ENCODE measurements around the gene CYTH2. TPM values are rescaled to one million over a fixed set of nuclear protein-coding genes. Genes with fewer than 3 reads are reported as not detected.

Gene CYTH2
- total RNA-seq, 1 donor from 2014 or later: 139 TPM

DNA sequence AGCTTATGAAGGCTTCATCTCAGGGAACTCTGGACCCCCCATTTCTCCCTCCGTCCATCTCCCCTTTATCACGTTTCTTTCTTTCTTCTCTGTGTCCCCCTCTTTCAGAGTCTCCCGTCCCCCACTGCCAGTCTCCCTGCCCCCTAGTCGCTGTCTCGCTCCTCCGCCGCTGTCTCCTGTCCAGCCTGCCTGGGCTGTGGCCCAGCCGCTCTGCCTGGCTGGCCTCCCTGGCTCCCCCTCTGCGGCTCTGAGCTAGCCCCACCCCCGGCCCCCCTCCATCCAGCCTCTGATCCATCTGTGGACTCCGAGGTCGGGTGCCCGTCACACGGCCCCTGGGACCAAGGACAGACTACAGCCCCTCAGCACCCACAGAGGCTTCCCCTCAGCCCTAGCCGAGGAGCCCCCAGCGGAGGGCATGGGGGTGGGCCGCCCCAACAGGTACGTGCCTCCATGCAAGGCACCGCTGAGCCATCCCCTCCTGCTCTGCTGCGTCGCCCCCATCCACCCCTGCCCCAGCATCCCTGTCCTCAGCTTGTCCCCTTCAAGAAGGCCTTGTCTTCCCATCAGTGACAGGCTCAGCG, 14.9 kb upstream of the CYTH2 start:
- TF ChIP-seq, protein P1, sequence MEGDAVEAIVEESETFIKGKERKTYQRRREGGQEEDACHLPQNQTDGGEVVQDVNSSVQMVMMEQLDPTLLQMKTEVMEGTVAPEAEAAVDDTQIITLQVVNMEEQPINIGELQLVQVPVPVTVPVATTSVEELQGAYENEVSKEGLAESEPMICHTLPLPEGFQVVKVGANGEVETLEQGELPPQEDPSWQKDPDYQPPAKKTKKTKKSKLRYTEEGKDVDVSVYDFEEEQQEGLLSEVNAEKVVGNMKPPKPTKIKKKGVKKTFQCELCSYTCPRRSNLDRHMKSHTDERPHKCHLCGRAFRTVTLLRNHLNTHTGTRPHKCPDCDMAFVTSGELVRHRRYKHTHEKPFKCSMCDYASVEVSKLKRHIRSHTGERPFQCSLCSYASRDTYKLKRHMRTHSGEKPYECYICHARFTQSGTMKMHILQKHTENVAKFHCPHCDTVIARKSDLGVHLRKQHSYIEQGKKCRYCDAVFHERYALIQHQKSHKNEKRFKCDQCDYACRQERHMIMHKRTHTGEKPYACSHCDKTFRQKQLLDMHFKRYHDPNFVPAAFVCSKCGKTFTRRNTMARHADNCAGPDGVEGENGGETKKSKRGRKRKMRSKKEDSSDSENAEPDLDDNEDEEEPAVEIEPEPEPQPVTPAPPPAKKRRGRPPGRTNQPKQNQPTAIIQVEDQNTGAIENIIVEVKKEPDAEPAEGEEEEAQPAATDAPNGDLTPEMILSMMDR (conservative IDR thresholded peaks at IDR 0.05): no peak
- H3K36me3 Mint-ChIP-seq: peaks cover 6% of the 10 kb centered on the region
- H3K4me1 Mint-ChIP-seq (ENCODE audit: unreplicated experiment): no peaks in the 10 kb centered on the region
- no peak overlapping the region for H3K4me3 Mint-ChIP-seq
- H3K27ac Mint-ChIP-seq: peak overlapping the region; percentile 48
- H3K27me3 Mint-ChIP-seq: no peaks in the 10 kb centered on the region
- no peak for DNase-seq (ENCODE audit: extremely low spot score, unreplicated experiment)
- H3K9me3 Mint-ChIP-seq: no peaks in the 10 kb centered on the region

DNA sequence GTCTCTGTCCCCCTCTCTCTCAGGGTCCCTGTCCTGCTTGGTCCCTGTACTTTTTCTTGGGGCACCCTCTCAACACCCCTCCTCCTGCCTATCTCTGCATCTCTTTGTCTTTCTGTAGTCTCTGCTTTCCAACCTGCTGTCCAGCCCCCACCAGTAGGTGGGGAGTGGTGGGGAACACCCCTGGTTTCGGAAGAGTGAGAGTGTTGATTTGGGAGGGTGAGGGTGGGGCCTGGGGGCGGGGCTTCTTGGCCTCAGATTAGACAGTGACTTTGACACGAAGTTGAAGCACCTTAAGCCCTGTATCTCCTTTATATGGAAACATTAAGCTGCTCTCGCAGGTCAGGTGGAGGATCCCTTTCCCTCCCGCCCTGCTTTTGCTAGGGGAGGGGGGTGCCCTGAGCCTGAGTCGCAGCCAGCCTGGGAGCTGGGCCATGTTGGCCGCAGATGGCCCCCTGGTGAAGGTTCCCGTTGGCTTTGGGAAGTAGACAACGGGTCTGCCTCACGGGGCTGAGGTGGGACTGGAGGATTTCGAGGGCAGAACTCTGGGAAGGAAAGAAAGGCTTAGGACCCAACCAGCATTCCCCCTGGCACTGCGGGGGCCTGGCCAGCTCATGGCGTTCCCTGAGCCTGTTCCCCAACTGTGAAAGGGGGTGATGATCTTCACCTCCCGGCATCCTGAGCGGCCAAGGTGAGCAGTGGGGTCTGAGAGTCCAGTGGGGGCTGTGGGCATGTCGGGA, 13.8 kb upstream of the CYTH2 start, which contains the start of gene KCNJ14:
Gene KCNJ14, plus strand, starts transcription at position 404 of the 737 bp plus-strand sequence. CDS start 6,151 bp downstream, outside the sequence.
- no peak within 1 kb of the TSS for H3K4me3 Mint-ChIP-seq
- H3K27me3 Mint-ChIP-seq: no peaks in the 10 kb centered on the region
- no peak for DNase-seq (ENCODE audit: extremely low spot score, unreplicated experiment)
- peaks cover 6% of the 10 kb centered on the region for H3K36me3 Mint-ChIP-seq
- TF ChIP-seq, protein P1 (conservative IDR thresholded peaks at IDR 0.05): no peak
- H3K4me1 Mint-ChIP-seq (ENCODE audit: unreplicated experiment): no peaks in the 10 kb centered on the region
- no peaks in the 10 kb centered on the region for H3K9me3 Mint-ChIP-seq
- H3K27ac Mint-ChIP-seq: peak within 1 kb of the TSS; percentile 48

DNA sequence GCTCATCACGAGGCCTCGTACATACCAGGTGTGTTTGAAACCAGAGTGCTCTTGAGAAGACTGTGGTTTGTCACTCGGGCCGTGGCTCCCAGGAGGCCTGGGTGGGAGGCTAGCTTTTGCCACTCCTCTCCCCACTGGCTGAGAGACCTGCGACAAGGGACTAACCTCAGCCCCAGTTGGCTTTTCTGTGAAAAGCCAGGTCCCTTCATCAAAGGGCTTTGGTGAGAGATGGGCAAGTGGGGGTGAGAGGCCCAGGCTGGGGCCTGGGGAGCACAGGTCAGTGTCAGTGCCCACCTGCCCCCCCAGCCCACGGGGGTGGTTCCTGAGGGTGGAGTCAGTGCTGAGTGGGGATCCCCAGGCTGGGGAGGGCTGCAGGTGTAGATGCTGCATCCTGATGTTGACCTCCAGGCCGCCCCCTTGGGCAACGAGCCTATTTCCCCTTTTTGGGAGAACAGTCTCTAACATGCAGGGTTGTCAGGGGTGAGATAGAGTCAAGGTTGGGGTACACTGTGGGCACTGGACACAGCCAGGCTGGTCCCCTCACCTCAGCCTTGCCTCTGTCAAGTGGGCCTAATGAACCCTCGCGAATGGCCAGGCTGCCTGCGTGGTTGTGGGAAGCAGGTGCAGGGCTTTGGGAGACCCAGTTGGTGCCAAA, 13.1 kb upstream of the CYTH2 start:
- Mint-ChIP-seq H3K27me3 (no peaks in the 10 kb centered on the region), H3K27ac (no peak overlapping the region), H3K9me3 (no peaks in the 10 kb centered on the region), H3K4me1 (ENCODE audit: unreplicated experiment) (no peaks in the 10 kb centered on the region), H3K4me3 (no peak overlapping the region), H3K36me3 (peaks cover 6% of the 10 kb centered on the region)
- DNase-seq (ENCODE audit: extremely low spot score, unreplicated experiment): no peak
- TF ChIP-seq, protein P1 (conservative IDR thresholded peaks at IDR 0.05): no peak

DNA sequence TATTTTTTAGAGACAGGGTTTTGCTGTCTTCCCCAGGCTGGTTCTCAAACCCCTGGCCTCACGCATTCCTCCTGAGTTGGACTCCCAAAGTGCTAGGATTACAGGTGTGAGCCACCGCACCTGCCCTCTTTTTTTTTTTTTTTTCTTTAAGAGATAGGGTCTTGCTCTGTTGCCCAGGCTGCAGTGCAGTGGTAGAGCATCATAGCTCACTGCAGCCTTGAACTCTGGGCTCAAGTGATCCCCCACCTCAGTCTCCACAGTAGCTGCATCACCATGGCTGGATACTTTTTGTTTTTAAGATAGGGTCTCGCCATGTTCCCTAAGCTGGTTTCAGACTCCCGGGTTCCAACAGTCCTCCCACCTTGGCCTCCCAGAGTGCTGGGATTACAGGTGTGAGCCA, 12.3 kb upstream of the CYTH2 start:
- Mint-ChIP-seq H3K36me3 (peaks cover 6% of the 10 kb centered on the region), H3K4me3 (no peak overlapping the region), H3K9me3 (no peaks in the 10 kb centered on the region), H3K27me3 (no peaks in the 10 kb centered on the region), H3K27ac (no peak overlapping the region), H3K4me1 (ENCODE audit: unreplicated experiment) (no peaks in the 10 kb centered on the region)
- DNase-seq (ENCODE audit: extremely low spot score, unreplicated experiment): no peak
- TF ChIP-seq, protein P1 (conservative IDR thresholded peaks at IDR 0.05): no peak

DNA sequence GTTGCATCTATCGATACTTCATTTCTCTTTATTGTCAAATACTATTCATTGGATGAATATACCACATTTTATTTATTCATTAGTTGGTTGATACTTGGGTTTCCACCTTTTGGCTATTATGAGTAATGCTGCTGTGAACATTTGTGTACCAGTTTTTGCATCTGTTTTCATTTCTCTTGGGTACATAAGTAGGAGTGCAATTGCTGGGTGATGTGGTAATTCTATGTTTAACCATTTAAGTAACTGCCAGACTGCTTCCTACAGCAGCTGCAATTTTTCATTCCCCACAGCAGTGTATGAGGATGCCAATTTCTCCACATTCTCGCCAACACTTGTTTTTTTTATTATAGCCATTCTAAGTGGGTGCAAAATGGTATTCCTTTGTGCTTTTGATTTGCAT, 11.2 kb upstream of the CYTH2 start:
- Mint-ChIP-seq H3K4me3 (no peak overlapping the region), H3K27ac (no peak overlapping the region), H3K9me3 (no peaks in the 10 kb centered on the region), H3K27me3 (no peaks in the 10 kb centered on the region), H3K36me3 (peaks cover 6% of the 10 kb centered on the region), H3K4me1 (ENCODE audit: unreplicated experiment) (no peaks in the 10 kb centered on the region)
- TF ChIP-seq, protein P1 (conservative IDR thresholded peaks at IDR 0.05): no peak
- no peak for DNase-seq (ENCODE audit: extremely low spot score, unreplicated experiment)

All from type B pancreatic cell (in vitro differentiated cells).